ENCODE results near the gene ZBTB24. TPM values are rescaled to one million over a fixed set of nuclear protein-coding genes. Genes with fewer than 3 reads are reported as not detected.

Gene ZBTB24
- total RNA-seq, 2 experiments from 2014 or later = 6.9 to 7.4 TPM

GRCh38 chr6:109513571-109514071, 30.6 kb upstream of the ZBTB24 start:
- H3K4me1 Mint-ChIP-seq (ENCODE audit: low read depth) = peaks cover 22% of the 10 kb centered on the region
- CTCF ChIA-PET = no interaction called here
- no peak for DNase-seq
- intact Hi-C loops (cut with micrococcal nuclease) = loop anchor here (2.0 kb wide), 1 partner anchor 23 kb away; no protein-coding TSS in a partner anchor
- H3K4me3 Mint-ChIP-seq = no peak overlapping the region
- no peaks in the 10 kb centered on the region for H3K27me3 Mint-ChIP-seq (ENCODE audit: low read depth)
- H3K36me3 Mint-ChIP-seq (ENCODE audit: low read depth) = no peaks in the 10 kb centered on the region
- peaks cover 1% of the 10 kb centered on the region for H3K9me3 Mint-ChIP-seq
- H3K27ac Mint-ChIP-seq = no peak overlapping the region

DNA sequence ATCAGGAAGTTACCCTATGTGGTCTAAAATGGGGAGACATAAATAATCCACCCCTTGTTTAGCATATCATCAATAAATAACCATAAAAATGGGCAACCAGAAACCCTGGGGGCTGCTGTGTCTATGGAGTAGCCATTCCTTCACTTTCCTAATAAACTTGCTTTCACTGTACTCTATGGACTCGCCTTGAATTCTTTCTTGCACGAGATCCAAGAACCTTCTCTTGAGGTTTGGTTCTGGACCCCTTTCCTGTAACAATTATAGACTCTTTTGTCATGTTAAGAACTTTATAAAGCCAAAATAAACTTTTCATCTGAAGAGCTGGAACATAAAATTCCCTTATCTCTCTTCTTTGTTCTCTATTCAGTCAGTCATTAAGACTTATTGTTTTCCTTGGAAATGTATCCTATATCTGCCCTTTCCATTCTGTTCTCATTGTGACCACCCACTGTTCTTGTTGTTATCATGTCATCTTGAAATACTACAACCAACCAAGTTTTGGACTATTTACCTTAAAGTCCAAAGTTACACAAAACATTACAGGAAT, 29.3 kb upstream of the ZBTB24 start:
- H3K27ac Mint-ChIP-seq = no peak overlapping the region
- H3K9me3 Mint-ChIP-seq = peaks cover 1% of the 10 kb centered on the region
- H3K4me3 Mint-ChIP-seq = no peak overlapping the region
- DNase-seq = no peak
- CTCF ChIA-PET = no interaction called here
- intact Hi-C loops (cut with micrococcal nuclease) = loop anchor here (2.0 kb wide), 1 partner anchor 22 kb away; no protein-coding TSS in a partner anchor
- H3K36me3 Mint-ChIP-seq (ENCODE audit: low read depth) = no peaks in the 10 kb centered on the region
- no peaks in the 10 kb centered on the region for H3K27me3 Mint-ChIP-seq (ENCODE audit: low read depth)
- H3K4me1 Mint-ChIP-seq (ENCODE audit: low read depth) = peaks cover 22% of the 10 kb centered on the region

DNA sequence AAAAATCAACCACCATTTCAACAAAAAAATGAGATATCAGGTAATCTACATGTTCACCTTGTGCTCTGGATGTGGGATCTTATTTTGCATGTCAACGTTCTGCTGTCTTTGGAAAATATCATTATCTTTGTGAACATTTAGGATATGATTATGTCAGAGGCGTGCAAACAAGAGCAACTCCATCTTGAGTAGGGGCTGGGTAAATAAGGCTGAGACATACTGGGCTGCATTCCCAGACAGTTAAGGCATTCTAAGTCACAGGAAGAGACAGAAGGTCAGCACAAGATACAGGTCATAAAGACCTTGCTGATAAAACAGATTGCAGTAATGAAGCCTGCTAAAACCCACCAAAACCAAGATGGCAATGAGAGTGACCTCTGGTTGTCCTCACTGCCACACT, 28.8 kb upstream of the ZBTB24 start:
- CTCF ChIA-PET = no interaction called here
- H3K4me3 Mint-ChIP-seq = no peak overlapping the region

DNA sequence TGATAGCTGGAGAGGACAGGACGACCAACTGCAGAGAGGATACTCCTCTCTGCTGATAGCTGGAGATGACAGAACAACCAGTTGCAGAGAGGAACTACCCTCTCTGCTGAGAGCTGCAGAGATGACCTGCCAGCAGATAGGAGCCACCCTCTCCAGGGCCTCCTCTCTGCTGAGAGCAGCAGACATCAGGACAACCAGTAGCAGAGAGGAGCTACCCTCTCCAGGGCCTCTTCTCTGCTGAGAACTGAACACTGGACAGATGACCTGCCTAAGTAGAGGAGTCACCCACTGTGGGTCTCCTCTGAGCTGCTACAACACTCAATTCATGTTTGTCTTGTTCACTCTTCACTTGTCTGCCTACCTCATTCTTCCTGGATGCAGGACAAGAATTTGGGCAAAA, 27.3 kb upstream of the ZBTB24 start:
- Mint-ChIP-seq H3K27me3 (ENCODE audit: low read depth) (no peaks in the 10 kb centered on the region), H3K27ac (no peak overlapping the region), H3K4me1 (ENCODE audit: low read depth) (peaks cover 6% of the 10 kb centered on the region), H3K36me3 (ENCODE audit: low read depth) (no peaks in the 10 kb centered on the region), H3K9me3 (peaks cover 1% of the 10 kb centered on the region), H3K4me3 (no peak overlapping the region)
- intact Hi-C loops (cut with micrococcal nuclease) = no loop called here
- DNase-seq = no peak
- CTCF ChIA-PET = interaction anchor here (0.6 to 1.0 kb wide), 3 partner anchors 10 to 202 kb away, joined by 3 to 6 read pairs (median 3); no protein-coding TSS in a partner anchor

More for the DNA sequence above, 28.8 kb upstream of the ZBTB24 start:
- intact Hi-C loops (cut with micrococcal nuclease) = loop anchor here (2.0 kb wide), 1 partner anchor 21 kb away; no protein-coding TSS in a partner anchor
- H3K4me1 Mint-ChIP-seq (ENCODE audit: low read depth) = peaks cover 19% of the 10 kb centered on the region
- peaks cover 1% of the 10 kb centered on the region for H3K9me3 Mint-ChIP-seq
- no peak overlapping the region for H3K27ac Mint-ChIP-seq
- no peaks in the 10 kb centered on the region for H3K27me3 Mint-ChIP-seq (ENCODE audit: low read depth)
- no peaks in the 10 kb centered on the region for H3K36me3 Mint-ChIP-seq (ENCODE audit: low read depth)
- DNase-seq = no peak

GRCh38 chr6:109508166-109508860, 25.3 kb upstream of the ZBTB24 start:
- Mint-ChIP-seq H3K4me3 (no peak overlapping the region), H3K27ac (no peak overlapping the region), H3K4me1 (ENCODE audit: low read depth) (no peaks in the 10 kb centered on the region), H3K27me3 (ENCODE audit: low read depth) (no peaks in the 10 kb centered on the region), H3K9me3 (peaks cover 1% of the 10 kb centered on the region), H3K36me3 (ENCODE audit: low read depth) (no peaks in the 10 kb centered on the region)
- no peak for DNase-seq
- intact Hi-C loops (cut with micrococcal nuclease) = no loop called here
- CTCF ChIA-PET = no interaction called here

DNA sequence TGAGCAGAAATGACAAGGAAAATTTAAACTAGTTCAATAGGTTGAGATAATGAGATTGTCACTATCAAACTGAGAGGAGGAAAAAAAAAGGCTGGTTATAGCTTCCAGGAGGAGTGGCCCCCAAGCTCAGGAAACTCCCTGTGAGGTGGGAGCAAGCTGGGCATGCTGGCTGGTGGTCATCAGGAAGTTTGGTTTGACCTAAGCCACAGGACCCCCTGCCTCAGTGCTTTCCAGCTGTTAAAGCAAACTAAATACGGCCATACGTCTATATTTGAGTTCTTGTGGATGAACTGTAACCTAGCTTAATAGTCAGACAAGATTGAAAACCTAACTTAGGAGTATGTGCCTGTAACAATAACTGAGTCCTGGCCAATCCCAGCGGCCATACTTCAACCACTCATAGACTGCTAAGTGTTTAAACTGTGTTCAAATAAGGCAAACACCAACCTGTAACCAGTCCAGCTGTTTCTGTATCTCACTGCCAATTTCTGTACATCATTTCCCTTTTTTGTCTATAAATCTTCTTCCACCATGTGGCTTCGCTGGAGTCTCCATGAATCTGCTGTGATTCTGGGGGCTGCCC, 24.6 kb upstream of the ZBTB24 start:
- CTCF ChIA-PET = interaction anchor here (0.7 kb wide), 1 partner anchor 1100 kb away, joined by 3 read pairs; no protein-coding TSS in a partner anchor
- H3K36me3 Mint-ChIP-seq (ENCODE audit: low read depth) = no peaks in the 10 kb centered on the region
- intact Hi-C loops (cut with micrococcal nuclease) = no loop called here
- no peak overlapping the region for H3K27ac Mint-ChIP-seq
- H3K4me3 Mint-ChIP-seq = no peak overlapping the region
- H3K9me3 Mint-ChIP-seq = peaks cover 1% of the 10 kb centered on the region
- DNase-seq = no peak
- H3K27me3 Mint-ChIP-seq (ENCODE audit: low read depth) = no peaks in the 10 kb centered on the region
- H3K4me1 Mint-ChIP-seq (ENCODE audit: low read depth) = no peaks in the 10 kb centered on the region

DNA sequence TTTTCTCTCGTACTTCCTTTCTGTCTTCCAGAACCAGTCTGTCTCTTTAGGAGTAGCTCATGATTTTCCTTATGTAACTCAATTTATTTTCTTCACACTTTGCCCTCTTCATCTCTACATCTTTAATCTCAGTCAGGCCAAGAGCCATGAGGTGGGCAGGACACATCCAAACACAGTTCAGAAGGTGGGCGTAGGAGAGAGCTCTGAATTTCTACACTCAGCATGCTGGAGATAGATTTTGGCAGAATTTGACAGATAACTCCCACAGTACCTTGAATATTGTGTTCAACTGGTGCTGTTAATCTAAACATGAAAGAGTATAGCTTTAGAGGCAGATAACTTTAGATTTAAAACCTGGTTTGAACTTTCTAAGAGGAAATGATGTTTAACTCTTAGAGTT, 23.8 kb upstream of the ZBTB24 start:
- H3K9me3 Mint-ChIP-seq = peaks cover 1% of the 10 kb centered on the region
- no peaks in the 10 kb centered on the region for H3K4me1 Mint-ChIP-seq (ENCODE audit: low read depth)
- H3K36me3 Mint-ChIP-seq (ENCODE audit: low read depth) = no peaks in the 10 kb centered on the region
- no peak overlapping the region for H3K27ac Mint-ChIP-seq
- no peaks in the 10 kb centered on the region for H3K27me3 Mint-ChIP-seq (ENCODE audit: low read depth)
- intact Hi-C loops (cut with micrococcal nuclease) = no loop called here
- CTCF ChIA-PET = no interaction called here
- DNase-seq = no peak
- no peak overlapping the region for H3K4me3 Mint-ChIP-seq

DNA sequence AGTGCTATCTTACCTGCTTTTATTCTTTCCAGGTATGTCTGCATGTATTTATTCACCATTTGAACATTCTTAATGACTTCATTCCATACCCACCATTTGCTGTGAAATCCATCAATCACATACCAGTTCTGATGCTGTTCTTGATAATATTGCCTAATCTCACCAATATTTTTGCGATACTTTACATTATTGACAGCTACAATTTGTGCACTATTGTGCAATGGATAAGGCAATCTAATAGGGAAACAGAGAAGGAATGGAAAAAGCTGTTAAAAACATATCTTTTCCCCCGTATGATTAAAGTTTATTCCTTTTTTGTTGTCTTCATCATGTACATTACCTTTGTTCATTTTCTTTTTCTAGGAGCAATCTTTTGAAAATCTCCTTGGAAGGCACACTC, 23.3 kb upstream of the ZBTB24 start:
- CTCF ChIA-PET = no interaction called here
- intact Hi-C loops (cut with micrococcal nuclease) = no loop called here

GRCh38 chr6:109503327-109504224, 20.6 kb upstream of the ZBTB24 start:
- CTCF ChIA-PET = no interaction called here
- Mint-ChIP-seq H3K4me3 (no peak overlapping the region), H3K36me3 (ENCODE audit: low read depth) (no peaks in the 10 kb centered on the region), H3K27me3 (ENCODE audit: low read depth) (no peaks in the 10 kb centered on the region), H3K27ac (no peak overlapping the region), H3K9me3 (no peaks in the 10 kb centered on the region), H3K4me1 (ENCODE audit: low read depth) (no peaks in the 10 kb centered on the region)
- intact Hi-C loops (cut with micrococcal nuclease) = no loop called here
- no peak for DNase-seq

More for the DNA sequence above, 23.3 kb upstream of the ZBTB24 start:
- Mint-ChIP-seq H3K36me3 (ENCODE audit: low read depth) (no peaks in the 10 kb centered on the region), H3K9me3 (peaks cover 1% of the 10 kb centered on the region), H3K4me1 (ENCODE audit: low read depth) (no peaks in the 10 kb centered on the region), H3K27me3 (ENCODE audit: low read depth) (no peaks in the 10 kb centered on the region), H3K4me3 (no peak overlapping the region), H3K27ac (no peak overlapping the region)
- no peak for DNase-seq

GRCh38 chr6:109498936-109499335, 15.9 kb upstream of the ZBTB24 start:
- no peak for DNase-seq
- Mint-ChIP-seq H3K9me3 (no peaks in the 10 kb centered on the region), H3K27ac (no peak overlapping the region), H3K27me3 (ENCODE audit: low read depth) (no peaks in the 10 kb centered on the region), H3K4me3 (no peak overlapping the region), H3K4me1 (ENCODE audit: low read depth) (peaks cover 10% of the 10 kb centered on the region), H3K36me3 (ENCODE audit: low read depth) (no peaks in the 10 kb centered on the region)
- intact Hi-C loops (cut with micrococcal nuclease) = no loop called here
- CTCF ChIA-PET = interaction anchor here (1.4 kb wide), 1 partner anchor 10 kb away, joined by 3 read pairs; no protein-coding TSS in a partner anchor

DNA sequence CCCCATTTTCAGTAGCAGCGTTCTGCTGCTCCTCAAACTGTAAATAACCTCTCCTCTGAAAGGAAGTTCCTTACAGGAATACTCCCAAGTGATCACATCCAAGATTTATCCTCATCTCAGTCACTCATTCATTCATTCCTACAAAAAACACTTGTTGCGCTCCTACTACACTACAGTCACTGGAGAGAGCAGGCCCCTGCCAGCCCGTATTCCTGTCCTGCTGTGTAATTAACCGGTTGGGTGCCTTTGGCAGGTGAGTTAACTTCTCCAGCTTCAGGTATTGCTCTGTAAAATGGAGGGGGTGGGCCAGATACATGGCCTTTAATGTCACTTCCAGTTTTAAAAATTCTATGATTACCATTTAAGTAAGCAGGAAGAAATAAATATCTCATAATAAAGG, 15.0 kb upstream of the ZBTB24 start:
- DNase-seq = no peak
- Mint-ChIP-seq H3K27me3 (ENCODE audit: low read depth) (no peaks in the 10 kb centered on the region), H3K27ac (no peak overlapping the region), H3K9me3 (no peaks in the 10 kb centered on the region), H3K4me1 (ENCODE audit: low read depth) (peaks cover 13% of the 10 kb centered on the region), H3K36me3 (ENCODE audit: low read depth) (no peaks in the 10 kb centered on the region), H3K4me3 (no peak overlapping the region)
- intact Hi-C loops (cut with micrococcal nuclease) = no loop called here
- CTCF ChIA-PET = no interaction called here
